Pancreas (tissue), 10 donors: ENCODE measurements around the gene MRPS6. TPM values are rescaled to one million over a fixed set of nuclear protein-coding genes. Genes with fewer than 3 reads are reported as not detected.

Experiments
- ATAC-seq, 4 donors: fragments of 200-7000 bp; cut with Tn5 transposase; one replicate each; pipeline versions ENCODE4 v1.8.0 to v1.9.1; 2020; ENCODE audit warnings: mild to moderate bottlenecking in 4 of 4, moderate library complexity in 4 of 4
- DNase-seq, 6 donors: peaks; one replicate each; pipeline ENCODE4 v3.0.0-alpha.2; 2020
- FAIRE-seq: peaks from 2 replicates; lab custom pipeline; 2012; peaks lifted over from hg19 to GRCh38; lab: Jason Lieb, UNC
- H3K27ac ChIP-seq, 4 donors: fragments of 200-600 bp; sonication (generic); 1 replicate in 3 of 4; 2 replicates in 1 of 4; pipeline versions ENCODE4 v1.5.0 to v1.8.0; 2020
- H3K27me3 ChIP-seq, 4 donors: fragments of 200-600 bp; one replicate each; pipeline ENCODE4 v1.8.0; 2021
- H3K36me3 ChIP-seq, 3 donors: fragments of 200-600 bp; sonication (generic) in 1 of 3; one replicate each; pipeline versions ENCODE4 v1.5.0 to v1.8.0; 2020 to 2021
- H3K4me1 ChIP-seq, 3 donors: fragments of 200-600 bp; one replicate each; pipeline ENCODE4 v1.8.0; 2021
- H3K4me3 ChIP-seq, 4 donors: fragments of 200-600 bp; sonication (generic) in 2 of 4; one replicate each; pipeline versions ENCODE4 v1.5.0 to v1.8.0; 2020 to 2021
- H3K9me3 ChIP-seq, 4 donors: fragments of 200-600 bp; one replicate each; pipeline ENCODE4 v1.8.0; 2021
- WGBS, 2 donors: extraction: QIAGEN DNeasy Blood & Tissue Kit; methylation state at CpG; one replicate each; pipeline ENCODE4 v1.1.7; 2013; 5-methylcytosine and 5-hydroxymethylcytosine counted together
- intact Hi-C, 3 donors: fragments of 100-400 bp; cut with DNase I; formaldehyde crosslinking; loops; one replicate each; pipeline versions ENCODE4 v1.11.1 to v1.14.2; 2022
- polyA plus RNA-seq, 2 donors: library from polyadenylated mRNA; stranded (reverse); fragments of 200-250 nt; gene quantifications; one replicate each; pipeline ENCODE4 v1.2.3, GENCODE V29; 2013
- total RNA-seq, 6 donors: library from RNA; stranded (reverse); fragmentation: NEBNext Ultra II Directional in 4 of 6; extraction: Animal tissue kit (Norgen Biotek cat#: 25700) in 4 of 6; gene quantifications; one replicate each; pipeline versions ENCODE4 v1.2.1 to v1.2.4, GENCODE V29; 2021 to 2023
- TF ChIP-seq, protein P1 (sequence below), 4 donors: fragments of 200-600 bp; sonication (generic) in 3 of 4; IDR thresholded peaks; one replicate each; pipeline versions ENCODE4 v1.5.0 to v1.8.0; 2021; ENCODE audit warnings: antibody characterized with exemption in 4 of 4
- donor health status: healthy with polysubstance abuse.
- donor health status: DM: no; HTN: no; CAD: no; lungs with moderate emphysema.
- donor health status: DM: no; HTN: no; CAD: no.
- donor health status: control.
- donor health status: control.
- donor health status: Bipolar disorder and iron deficiency.
- donor health status: DM: yes; HTN: yes; CAD: no.
- donor health status: DM: no; HTN: no; CAD: no.
- donor health status: DM: no; HTN: no; CAD: no.
- donor health status: DM: yes; HTN: yes; CAD: no.

MRPS6 gene
- total and polyA plus RNA-seq, 8 donors: 9.9 to 18.5 (median 13.1) TPM

DNA sequence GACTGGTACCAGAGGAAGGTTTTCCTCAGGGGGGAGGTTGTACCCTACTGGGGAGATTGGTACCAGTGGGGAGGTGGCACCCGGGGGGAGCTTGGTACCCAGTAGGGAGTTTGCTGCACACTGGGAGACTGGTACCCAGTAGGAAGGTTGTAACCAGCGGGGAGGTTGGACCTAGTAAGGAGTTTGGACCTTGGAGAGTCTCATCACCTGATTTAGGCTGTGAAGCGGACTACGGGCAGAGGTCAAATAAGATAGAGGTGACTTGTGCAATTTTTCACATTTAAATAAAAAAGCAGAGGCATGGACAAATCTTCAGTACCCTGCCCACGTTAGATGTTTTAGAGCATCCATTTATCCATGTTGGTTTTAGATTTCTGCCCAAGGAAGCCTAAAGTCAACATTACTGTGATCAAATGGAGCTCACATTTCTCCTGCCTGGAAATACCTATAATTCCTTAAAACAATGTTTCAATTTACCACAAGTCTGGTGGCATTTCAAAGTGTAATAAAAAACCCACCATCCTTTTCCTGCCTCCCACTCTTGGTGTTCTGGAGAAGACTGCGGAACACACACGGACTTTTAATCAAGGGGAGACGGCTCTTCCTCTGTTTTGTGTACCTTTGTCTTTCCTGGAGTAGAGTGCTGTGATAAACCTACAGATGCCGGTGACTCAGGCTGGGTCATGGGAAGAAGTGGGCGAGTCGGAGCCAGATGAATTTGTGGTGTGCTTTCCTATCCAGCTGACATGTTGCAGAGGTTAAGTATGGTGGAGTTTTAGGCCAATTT lies 36.2 kb upstream of the MRPS6 start:
- no peak for ATAC-seq
- TF ChIP-seq, protein P1, sequence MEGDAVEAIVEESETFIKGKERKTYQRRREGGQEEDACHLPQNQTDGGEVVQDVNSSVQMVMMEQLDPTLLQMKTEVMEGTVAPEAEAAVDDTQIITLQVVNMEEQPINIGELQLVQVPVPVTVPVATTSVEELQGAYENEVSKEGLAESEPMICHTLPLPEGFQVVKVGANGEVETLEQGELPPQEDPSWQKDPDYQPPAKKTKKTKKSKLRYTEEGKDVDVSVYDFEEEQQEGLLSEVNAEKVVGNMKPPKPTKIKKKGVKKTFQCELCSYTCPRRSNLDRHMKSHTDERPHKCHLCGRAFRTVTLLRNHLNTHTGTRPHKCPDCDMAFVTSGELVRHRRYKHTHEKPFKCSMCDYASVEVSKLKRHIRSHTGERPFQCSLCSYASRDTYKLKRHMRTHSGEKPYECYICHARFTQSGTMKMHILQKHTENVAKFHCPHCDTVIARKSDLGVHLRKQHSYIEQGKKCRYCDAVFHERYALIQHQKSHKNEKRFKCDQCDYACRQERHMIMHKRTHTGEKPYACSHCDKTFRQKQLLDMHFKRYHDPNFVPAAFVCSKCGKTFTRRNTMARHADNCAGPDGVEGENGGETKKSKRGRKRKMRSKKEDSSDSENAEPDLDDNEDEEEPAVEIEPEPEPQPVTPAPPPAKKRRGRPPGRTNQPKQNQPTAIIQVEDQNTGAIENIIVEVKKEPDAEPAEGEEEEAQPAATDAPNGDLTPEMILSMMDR (IDR thresholded peaks at IDR 0.05): no peak
- H3K36me3 ChIP-seq: no peaks in the 10 kb centered on the region
- FAIRE-seq: no peak
- intact Hi-C loops: no loop called here
- no peak overlapping the region for H3K27ac ChIP-seq
- H3K9me3 ChIP-seq: no peaks in the 10 kb centered on the region
- H3K27me3 ChIP-seq: no peaks in the 10 kb centered on the region
- DNase-seq: no peak
- H3K4me1 ChIP-seq: no peaks in the 10 kb centered on the region
- no peak overlapping the region for H3K4me3 ChIP-seq
- 78 to 82% methylated on average over 11 of the region's 11 CpGs for WGBS, 2 donors

DNA sequence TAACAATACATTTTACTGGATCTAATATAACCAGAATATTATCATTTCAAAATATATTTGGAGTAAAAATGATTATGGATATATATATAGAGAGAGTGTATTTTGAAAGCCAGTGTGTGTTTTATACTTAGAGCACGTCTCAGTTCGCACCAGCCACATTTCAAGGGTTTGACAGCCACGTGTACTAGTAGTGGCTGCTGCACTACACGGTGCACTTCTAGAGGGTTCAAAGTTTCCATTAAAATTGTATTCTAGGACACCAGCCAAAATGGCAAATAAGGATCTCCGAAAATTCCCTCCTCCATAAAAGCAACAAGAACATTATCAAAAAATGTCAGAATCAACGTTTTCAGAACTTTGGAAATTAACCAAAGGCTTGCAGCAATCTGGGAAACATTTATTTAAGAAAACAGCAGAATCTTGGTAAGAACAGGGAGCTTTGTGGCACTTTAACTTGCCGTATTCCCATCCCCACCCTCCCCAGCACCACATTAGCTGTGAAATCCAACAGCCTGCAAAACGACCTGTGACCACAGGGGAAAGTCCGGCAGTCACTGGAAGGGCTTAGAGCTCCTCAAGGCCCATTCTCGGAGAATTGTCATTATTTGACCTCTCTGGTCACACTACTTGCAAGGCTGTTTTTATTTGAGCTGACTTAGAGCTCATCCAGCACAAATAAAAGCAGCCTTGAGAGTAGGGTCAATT lies 33.5 kb upstream of the MRPS6 start:
- intact Hi-C loops: no loop called here
- Histone ChIP-seq H3K36me3 (no peaks in the 10 kb centered on the region), H3K4me1 (no peaks in the 10 kb centered on the region), H3K27ac (no peak overlapping the region), H3K27me3 (no peaks in the 10 kb centered on the region), H3K9me3 (no peaks in the 10 kb centered on the region), H3K4me3 (no peak overlapping the region)
- WGBS, 2 donors: 51 to 52% methylated on average over 10 of the region's 10 CpGs
- TF ChIP-seq, protein P1 (IDR thresholded peaks at IDR 0.05): no peak
- ATAC-seq (peak in 1 of 4 donors; percentile 56), FAIRE-seq (no peak), DNase-seq (no peak)

DNA sequence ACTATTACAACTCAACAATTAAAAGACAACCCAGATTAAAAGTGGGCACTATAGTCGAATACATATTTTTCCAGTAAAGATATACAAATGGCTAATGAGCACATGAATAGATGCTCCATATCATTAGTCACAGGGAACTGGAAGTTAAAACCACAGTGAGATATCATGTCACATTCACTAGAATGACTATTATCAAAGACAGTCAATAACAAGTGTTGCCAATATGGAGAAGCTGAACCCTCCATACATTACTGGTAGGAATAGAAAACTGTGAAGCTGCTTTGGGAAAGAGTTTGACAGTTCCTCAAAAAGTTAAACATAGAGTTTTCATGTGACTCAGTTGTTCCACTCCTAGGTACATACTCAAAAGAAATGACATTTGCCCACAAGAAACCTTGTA lies 30.6 kb upstream of the MRPS6 start:
- no peak for ATAC-seq
- no peak for FAIRE-seq

DNA sequence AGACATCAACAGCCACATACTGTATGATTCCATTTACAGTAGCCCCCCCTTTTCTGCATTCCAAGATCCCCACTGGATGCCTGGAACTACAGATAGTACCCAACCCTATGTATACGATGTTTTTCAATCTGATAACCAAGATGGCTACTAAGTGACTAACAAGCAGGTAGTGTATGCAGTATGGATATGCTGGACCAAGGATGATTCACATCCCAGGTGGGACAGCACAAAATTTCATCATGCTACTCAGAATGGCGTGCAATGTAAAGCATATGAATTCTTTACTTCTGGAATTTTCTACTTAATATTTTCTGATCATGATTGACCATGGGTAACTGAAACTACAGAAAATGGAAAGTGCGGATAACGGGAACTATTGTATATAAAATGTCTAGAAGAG lies 30.0 kb upstream of the MRPS6 start:
- H3K4me3 ChIP-seq: no peak overlapping the region
- no peaks in the 10 kb centered on the region for H3K4me1 ChIP-seq
- intact Hi-C loops: no loop called here
- no peak for DNase-seq
- TF ChIP-seq, protein P1 (IDR thresholded peaks at IDR 0.05): no peak
- H3K27ac ChIP-seq: no peak overlapping the region
- no peaks in the 10 kb centered on the region for H3K27me3 ChIP-seq
- H3K36me3 ChIP-seq: no peaks in the 10 kb centered on the region
- 79 to 83% methylated on average over 4 of the region's 4 CpGs for WGBS, 2 donors
- FAIRE-seq: no peak
- no peak for ATAC-seq
- no peaks in the 10 kb centered on the region for H3K9me3 ChIP-seq

More for the DNA sequence above, 30.6 kb upstream of the MRPS6 start:
- Histone ChIP-seq H3K4me3 (no peak overlapping the region), H3K36me3 (no peaks in the 10 kb centered on the region), H3K27me3 (no peaks in the 10 kb centered on the region), H3K9me3 (no peaks in the 10 kb centered on the region), H3K27ac (no peak overlapping the region), H3K4me1 (no peaks in the 10 kb centered on the region)
- intact Hi-C loops: no loop called here
- no peak for DNase-seq
- TF ChIP-seq, protein P1 (IDR thresholded peaks at IDR 0.05): no peak
- WGBS, 2 donors: 52 to 76% methylated on average over 1 of the region's 1 CpG

DNA sequence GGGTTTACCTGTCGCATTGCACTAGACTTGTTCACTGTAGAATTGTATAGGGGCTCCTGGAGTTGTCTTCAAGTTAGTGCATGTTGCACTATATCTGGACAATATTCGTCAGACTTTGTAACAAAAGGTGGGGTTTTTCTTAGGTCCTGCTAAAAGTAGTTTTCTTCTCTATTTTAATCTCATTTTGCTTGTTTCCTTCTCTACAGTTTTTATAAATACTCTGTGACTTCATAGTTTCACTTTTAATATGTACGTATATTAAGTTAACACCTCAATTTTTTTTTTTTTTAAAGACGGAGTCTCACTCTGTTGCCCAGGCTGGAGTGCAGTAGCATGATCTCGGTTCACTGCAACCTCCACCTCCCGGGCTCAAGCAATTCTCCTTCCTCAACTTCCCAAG lies 26.5 kb upstream of the MRPS6 start:
- no peaks in the 10 kb centered on the region for H3K4me1 ChIP-seq
- TF ChIP-seq, protein P1 (IDR thresholded peaks at IDR 0.05): no peak
- no peaks in the 10 kb centered on the region for H3K27me3 ChIP-seq
- no peaks in the 10 kb centered on the region for H3K9me3 ChIP-seq
- DNase-seq (no peak), ATAC-seq (no peak), FAIRE-seq (no peak)
- whole genome bisulfite sequencing, 2 donors: 76 to 85% methylated on average over 6 of the region's 6 CpGs
- intact Hi-C loops: no loop called here
- H3K4me3 ChIP-seq: no peak overlapping the region
- no peak overlapping the region for H3K27ac ChIP-seq
- no peaks in the 10 kb centered on the region for H3K36me3 ChIP-seq
